Measurements from ENCODE around the gene NOP10.
A peak's percentile ranks its signal among the peaks of the same experiment; 100 is the strongest.
"Not testable (repeated sequence)": the region's sequence is repeated elsewhere in the genome, so short reads cannot be mapped to it uniquely, and the experiment has no call there.

NOP10 gene

DNA sequence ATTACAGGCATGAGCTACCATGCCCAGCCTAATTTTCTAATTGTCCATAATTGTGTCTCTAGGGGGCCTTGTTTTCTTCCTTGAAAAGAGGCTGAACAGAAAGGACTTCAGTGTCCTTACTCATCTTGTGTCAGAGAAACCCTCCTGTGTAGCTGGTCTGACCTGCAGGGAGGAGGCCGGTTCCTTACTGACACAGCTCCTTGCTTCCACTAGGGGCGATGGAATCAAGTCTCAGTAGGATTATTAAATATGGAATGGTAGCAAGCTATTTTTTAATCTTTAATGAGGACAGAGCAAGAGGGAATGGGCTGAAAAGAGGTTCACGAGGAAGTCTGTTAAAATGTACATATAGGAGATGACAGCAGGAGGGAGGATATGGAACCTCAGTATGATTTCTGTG, 15.4 kb upstream of the NOP10 start:
- DNase-seq: peak in 1 of 2 experiments; percentile 1

- no peak for DNase-seq
Observed at GRCh38 chr15:34357653-34358052, 14.7 kb upstream of the NOP10 start.

- DNase-seq: no peak
Observed at GRCh38 chr15:34355241-34355640, 12.3 kb upstream of the NOP10 start.

DNA sequence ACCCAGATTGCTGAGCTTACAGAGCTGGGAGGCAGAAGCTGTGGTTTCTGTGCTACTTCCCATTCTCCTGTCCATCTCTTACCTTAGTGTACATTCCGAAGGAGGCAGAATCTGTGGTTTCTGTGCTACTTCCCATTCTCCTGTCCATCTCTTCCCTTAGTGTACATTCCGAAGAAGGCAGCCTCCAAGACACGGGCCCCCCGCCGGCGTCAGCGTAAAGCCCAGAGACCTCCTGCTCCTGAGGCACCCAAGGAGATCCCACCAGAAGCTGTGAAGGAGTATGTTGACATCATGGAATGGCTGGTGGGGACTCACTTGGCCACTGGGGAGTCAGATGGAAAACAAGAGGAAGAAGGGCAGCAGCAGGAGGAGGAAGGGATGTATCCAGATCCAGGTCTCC, 11.3 kb upstream of the NOP10 start:
- DNase-seq: no peak

DNA sequence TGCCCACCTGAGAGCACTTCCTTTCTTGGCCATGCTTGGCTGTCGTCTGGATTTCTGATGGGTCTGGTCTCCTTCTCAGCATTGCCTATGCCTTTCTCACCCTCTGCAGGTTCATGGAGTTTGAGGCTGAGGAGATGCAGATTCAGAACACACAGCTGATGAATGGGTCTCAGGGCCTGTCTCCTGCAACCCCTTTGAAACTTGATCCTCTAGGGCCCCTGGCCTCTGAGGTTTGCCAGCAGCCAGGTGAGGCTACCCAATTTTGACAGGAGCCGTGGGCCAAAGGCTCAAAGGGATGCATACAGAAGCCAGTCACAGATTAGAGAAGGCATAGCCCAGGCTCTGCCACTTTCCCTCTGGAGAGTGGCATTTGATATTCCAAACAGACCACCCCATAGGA, 10.7 kb upstream of the NOP10 start:
- no peak for DNase-seq

DNA sequence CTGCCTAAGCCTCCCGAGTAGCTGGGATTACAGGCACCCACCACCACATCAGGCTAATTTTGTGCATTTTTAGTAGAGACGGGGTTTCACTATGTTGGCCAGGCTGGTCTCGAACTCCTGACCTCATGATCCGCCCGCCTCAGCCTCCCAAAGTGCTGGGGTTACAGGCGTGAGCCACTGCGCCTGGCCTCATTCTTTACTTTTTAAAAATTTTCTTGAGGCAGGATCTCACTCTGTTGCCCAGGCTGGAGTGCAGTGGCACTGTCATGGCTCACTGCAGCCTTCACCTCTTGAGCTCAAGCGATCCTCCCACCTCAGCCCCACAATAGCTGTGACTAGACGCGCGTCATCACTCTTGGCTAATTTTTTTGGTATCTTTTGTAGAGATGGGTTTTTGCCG, 10.1 kb upstream of the NOP10 start:
- DNase-seq: not testable (repeated sequence)

- no peak for DNase-seq
Observed at GRCh38 chr15:34349769-34350168, 6.8 kb upstream of the NOP10 start.

DNA sequence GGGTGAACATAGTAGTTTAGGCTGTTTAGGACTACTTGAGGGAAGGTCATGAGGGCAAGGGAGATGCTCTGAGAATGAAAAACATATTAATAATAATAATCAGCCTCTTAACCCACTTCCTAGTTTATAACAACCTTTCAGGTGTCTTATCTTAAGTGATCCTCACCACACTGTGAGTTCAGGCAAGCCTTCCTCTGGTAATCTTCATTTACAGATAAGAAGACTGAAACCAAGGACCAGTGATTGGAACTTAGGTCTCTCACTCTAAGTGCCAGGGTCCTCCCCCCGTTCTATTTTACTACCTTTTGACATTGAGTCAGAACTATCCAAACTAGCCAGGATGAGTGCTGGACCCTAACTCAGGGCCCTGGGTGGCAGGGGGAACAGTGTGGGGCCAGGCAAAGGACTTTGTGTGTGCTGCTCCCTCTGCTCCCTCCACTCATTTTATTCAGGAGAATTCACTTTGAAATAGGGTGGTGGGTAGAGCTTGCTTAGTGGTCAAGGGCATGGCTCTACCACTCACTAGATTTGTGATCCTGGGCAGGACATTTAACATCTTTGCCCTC, 5.9 kb upstream of the NOP10 start:
- no peak for DNase-seq

DNA sequence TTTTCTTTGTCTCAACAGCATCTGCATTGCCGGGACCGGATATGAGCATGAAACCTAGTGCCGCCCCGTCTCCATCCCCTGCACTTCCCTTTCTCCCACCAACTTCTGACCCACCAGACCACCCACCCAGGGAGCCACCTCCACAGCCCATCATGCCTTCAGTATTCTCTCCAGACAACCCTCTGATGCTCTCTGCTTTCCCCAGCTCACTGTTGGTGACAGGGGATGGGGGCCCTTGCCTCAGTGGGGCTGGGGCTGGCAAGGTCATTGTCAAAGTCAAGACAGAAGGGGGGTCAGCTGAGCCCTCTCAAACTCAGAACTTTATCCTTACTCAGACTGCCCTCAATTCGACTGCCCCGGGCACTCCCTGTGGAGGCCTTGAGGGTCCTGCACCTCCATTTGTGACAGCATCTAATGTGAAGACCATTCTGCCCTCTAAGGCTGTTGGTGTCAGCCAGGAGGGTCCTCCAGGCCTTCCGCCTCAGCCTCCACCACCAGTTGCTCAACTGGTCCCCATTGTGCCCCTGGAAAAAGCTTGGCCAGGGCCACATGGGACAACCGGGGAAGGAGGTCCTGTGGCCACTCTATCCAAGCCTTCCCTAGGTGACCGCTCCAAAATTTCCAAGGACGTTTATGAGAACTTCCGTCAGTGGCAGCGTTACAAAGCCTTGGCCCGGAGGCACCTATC, 5.2 kb upstream of the NOP10 start:
- DNase-seq: no peak

DNA sequence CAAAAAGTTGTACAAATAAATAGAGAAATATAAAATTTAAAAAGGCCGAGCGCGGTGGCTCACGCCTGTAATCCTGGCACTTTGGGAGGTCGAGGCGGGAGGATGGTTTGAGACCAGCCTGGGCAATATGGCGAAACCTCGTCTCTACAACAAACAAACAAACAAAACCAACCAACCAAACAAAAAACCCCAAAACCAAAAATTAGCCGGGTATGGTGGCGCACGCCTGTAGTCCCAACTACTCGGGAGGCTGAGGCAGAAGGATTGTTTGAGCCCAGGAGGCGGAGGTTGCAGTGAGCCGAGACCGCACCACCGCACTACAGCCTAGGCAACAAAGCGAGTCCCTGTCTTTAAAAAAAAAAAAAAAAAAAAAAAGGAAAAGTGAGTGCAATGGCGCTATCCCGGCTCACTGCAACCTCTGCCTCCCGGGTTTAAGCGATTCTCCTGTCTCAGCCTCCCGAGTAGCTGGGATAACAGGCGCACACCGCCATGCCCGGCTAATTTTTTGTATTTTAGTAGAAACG, 661 bp downstream of the NOP10 start:
- DNase-seq: not testable (repeated sequence)

GRCh38 chr15:34341381-34342212, 1.3 kb downstream of the NOP10 start:
- no peak for DNase-seq

DNA sequence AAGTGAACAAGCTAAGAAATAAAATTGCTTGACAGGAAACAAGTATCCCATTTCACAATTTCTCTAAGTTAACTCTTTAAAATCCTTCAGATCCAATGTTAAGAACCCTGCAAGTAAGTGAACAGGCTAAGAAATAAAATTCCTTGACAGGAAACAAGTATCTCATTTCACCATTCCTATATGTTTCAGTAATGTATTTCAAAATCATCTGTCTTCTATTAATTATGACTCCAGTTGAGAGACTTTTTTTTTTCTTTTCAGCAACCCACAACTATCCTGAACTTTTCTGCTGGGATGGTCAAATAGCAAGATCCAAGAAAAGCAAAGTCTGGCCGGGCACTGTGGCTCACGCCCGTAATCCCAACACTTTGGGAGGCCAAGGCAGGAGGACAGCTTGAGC, 3.0 kb downstream of the NOP10 start:
- no peak for DNase-seq

DNA sequence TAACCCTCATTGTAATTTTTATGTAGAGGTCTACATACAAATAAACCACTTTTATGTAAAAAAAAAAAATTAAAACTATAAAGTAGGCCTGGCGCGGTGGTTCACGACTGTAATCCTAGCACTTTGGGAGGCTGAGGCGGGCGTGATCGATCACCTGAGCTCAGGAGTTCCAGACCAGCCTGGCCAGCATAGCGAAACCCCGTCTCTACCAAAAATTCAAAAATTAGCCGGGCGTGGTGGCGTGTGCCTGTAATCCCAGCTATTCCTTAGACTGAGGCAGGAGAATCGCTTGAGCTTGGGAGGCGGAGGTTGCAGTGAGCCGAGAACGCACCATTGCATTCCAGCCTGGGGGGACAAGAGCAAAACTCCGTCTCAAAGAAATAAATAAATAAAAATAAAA, 4.6 kb downstream of the NOP10 start:
- no peak for DNase-seq

DNA sequence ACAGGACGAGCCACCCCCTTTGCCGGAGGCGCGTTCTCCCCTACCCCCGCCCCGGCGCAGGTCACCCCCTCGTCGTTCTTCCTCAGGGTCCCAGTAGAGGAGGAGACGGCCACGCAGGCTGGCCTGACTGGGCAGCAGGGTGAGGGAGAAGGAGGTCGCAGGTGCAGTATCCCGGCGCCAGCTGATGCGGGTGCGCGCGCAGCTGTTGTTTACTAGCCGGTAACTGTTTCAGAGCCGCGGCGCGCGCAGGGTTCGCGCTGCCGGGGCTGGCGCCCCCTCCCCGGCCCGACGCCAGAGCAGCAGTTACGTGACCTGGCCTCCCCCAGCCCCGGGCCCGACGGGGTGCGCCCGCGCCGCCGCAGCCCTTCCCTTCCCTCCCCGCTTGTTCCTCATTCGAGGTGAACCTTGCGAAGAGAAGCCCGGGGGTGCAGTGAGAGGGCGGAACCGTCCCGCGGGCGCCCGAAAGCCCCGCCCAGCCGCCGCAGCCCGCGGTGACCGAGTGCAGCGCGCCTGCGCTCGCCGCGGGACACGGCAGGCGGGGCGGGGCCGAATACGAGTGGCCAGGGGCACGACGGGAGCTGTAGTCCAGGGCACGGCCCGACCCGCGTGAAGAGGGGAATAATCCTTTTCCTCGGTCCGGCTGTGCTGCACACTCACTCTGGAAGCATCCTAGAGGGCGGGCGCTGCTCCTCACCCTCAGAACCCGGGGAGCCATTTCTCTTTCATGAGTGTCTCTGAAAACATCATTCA, 5.2 kb downstream of the NOP10 start, which contains the start of gene SLC12A6:
TSS of gene SLC12A6 (minus strand) at position 225 of the 750 bp plus-strand sequence. CDS start 1,101 bp downstream, outside the sequence.
- peak; percentile 60 to 66 for DNase-seq

DNA sequence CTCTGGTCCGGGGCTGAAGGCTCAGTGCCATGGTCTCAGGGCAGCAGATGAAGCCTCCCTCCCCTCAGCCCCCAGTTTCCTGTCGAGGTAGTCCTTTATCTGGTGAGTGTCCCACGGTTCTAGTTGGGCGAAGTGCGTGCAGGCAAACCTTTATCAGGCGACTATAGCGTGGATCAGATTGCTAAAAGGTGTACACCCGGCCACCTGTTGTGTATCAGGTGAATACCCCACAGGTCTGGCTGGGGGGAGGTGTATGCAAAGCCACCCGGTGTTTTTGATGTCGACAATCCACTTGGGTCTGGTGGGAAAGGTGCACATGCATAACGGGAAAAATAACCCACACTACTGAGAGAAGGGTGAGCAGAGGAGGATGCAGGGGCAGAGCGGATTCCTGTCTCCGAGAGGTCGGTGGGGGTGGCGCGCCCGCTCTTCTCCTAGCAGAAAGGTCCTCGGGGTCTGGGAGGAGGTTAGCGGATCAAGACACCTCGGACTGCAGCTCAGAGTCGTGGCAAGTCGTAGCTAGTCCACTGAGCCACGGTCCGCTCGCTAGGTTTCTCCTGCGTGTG, 5.9 kb downstream of the NOP10 start:
- no peak for DNase-seq

DNA sequence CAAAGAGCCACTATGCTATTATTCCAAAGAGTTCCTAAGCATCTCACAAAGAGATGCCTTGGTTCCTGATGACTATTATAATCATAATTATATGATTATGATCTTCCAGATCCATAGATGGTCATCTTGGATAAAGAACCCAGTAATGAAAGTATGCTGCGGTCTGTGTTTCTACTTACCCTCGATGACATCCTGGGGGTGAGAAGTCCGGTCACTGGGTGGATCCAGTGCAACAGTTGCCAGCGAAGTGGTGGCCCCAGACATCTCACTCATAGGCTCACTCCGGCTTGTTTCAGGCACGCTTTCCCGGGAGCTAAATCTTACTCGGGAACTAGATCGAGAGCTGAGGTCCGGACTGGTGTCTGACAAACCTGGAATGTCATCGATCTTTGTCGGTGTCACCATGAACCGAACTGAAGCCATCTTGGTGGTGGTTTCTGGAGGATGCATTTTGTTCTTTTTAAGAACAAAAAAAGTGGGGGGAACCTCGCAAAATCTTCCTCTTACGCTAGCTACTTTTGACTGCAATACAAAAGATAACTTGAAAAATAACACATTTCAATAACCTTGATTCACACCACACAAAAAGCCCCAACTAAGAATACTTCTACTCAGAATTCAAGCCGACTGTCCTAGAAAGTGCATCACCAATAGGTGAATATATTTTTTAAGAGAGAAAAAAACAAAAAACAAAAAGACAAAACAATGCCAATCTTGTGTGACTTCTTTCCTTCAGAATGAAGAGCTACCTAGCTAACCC, 6.5 kb downstream of the NOP10 start:
- DNase-seq: peak in 1 of 2 experiments; percentile 1

DNA sequence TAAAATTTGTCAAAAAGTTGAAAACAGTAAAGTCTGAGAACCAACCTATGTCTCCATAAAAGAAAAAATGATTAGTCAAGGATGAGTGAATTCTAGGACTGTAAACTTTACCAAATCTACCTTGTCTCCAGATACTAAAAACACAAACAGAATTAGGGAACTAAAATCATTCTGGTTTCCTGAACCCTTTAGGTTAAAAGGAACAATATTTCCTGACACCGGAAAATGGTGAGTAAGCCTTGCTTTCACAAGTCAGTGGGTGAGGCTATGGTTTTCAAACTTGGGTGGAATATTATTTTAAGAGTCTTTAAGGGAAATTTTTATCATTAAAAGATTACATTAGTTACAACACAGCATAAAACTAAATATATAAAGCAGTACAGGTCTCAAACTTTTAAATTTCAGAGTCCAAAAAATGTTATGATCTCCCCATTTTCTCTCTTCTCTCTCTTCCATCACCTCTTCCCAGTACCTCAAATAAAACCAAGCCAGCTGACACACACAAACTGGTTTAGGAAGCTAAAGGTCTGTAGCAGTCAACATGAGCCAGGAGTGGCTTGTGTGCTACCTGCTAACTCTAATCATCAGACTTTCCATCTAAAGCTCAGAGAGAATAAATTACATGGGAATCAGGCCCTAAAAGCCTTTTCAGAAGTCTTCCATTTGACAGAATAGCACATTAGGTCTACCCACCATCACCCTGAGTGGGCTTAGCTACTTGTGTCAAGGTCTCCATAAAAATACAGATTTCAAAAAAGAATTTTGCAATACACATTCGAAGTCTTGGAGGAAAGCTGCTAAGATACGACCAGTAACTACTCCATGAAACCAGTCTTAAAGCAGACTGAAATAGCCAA, 7.5 kb downstream of the NOP10 start:
- DNase-seq: peak; percentile 21 to 39

- peak in 1 of 2 experiments; percentile 3 for DNase-seq
Observed at GRCh38 chr15:34334672-34335071, 8.3 kb downstream of the NOP10 start.

DNA sequence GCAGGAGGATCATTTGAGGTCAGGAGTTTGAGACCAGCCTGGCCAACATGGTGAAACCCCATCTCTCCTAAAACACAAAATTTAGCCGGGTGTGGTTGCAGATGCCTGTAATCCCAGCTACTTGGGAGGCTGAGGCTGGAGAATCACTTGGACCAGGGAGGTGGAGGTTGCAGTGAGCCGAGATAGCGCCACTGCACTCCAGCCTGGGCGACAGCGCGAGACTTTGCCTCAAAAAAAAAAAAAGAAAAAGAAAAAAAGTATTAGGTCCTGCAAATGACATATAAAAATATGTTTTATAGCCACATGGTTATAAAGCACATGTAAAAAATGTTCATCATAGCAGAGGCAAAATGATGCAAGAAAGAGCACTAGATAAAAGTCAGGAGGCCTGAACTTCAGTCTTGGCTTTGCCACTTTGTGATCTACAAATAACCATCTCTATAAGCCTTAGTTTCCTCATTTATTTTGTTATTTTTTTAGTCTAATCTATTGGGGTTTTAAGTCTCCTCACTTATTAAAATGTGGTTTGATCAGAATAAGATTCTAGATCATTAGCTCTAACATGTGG, 10.3 kb downstream of the NOP10 start:
- no peak for DNase-seq

DNA sequence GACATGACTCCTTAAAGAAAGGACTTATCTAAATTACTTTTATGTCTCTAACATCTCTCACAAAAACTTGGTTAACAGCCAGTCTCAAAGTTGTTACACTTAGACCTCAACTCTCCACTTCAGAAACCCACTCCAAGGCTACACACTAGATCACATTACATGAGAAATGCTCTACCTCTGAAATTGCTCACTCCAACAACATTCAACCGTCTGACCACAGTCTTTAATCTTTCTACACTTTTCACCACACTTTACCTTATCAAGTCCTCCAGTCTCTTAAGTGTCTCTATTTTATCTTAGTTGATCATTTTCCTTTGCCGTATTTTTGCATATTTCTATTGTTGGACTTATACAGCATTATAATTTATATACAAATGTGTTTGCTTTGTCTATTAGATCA, 11.1 kb downstream of the NOP10 start:
- DNase-seq: no peak

All from Kasumi-1 (cell line).